K562 (cell line): ENCODE data around the gene ZNF839. TPM values are rescaled to one million over a fixed set of nuclear protein-coding genes. Genes with fewer than 3 reads are reported as not detected.

Experiments used
- AFF4 ChIP-seq: sonication (generic); formaldehyde crosslinking; IDR thresholded peaks from 2 replicates; pipeline ENCODE4 v1.8.0; 2023; ENCODE audit warnings: mild to moderate bottlenecking, missing genetic modification reagents
- CC2D1A ChIP-seq: fragments of 450-650 bp; IDR thresholded peaks from 2 replicates; pipeline ENCODE4 v1.6.1; 2017; ENCODE audit warnings: mild to moderate bottlenecking
- CTCFL ChIP-seq: IDR thresholded peaks from 2 replicates; pipeline ENCODE4 v1.6.1; 2011; ENCODE audit warnings: borderline replicate concordance, low read depth, mild to moderate bottlenecking, moderate library complexity, low read length; ENCODE audit not compliant: insufficient read depth, poor library complexity, severe bottlenecking
- KAT8 ChIP-seq: fragments of 450-650 bp; IDR thresholded peaks from 2 replicates; pipeline ENCODE4 v1.6.1; 2016; ENCODE audit warnings: low read depth, mild to moderate bottlenecking
- L3MBTL2 ChIP-seq: fragments of 450-650 bp; IDR thresholded peaks from 2 replicates; pipeline ENCODE4 v1.6.1; 2016; ENCODE audit warnings: mild to moderate bottlenecking, moderate library complexity
- LCOR ChIP-seq: sonication (generic); formaldehyde crosslinking; IDR thresholded peaks from 2 replicates; pipeline ENCODE4 v1.8.0; 2022; ENCODE audit warnings: mild to moderate bottlenecking, missing genetic modification reagents
- MNT ChIP-seq, 2 experiments: fragments of 450-650 bp; conservative IDR thresholded peaks; 2 replicates each; pipeline ENCODE4 v1.6.1; 2017; ENCODE audit warnings: mild to moderate bottlenecking in 2 of 2, moderate library complexity in 2 of 2
- MTA1 ChIP-seq: fragments of 450-650 bp; IDR thresholded peaks from 2 replicates; pipeline ENCODE4 v1.6.1; 2017; ENCODE audit warnings: borderline replicate concordance
- MYC ChIP-seq, 2 experiments: fragments of 250-450 bp in 1 of 2; sonication (Bioruptor Pico) in 1 of 2; IDR thresholded peaks; 2 replicates each; pipeline versions ENCODE4 v1.5.1 to v1.6.1; 2012 to 2021; ENCODE audit warnings: low read depth in 2 of 2, borderline replicate concordance in 1 of 2, improper control_type of control experiment in 1 of 2, low read length in 1 of 2, mild to moderate bottlenecking in 1 of 2, moderate library complexity in 1 of 2
- PTTG1 ChIP-seq: fragments of 450-650 bp; IDR thresholded peaks from 2 replicates; pipeline ENCODE4 v1.6.1; 2016; ENCODE audit warnings: low read depth, mild to moderate bottlenecking, missing genetic modification characterization, missing compliant biosample characterization
- RB1 ChIP-seq: fragments of 450-650 bp; IDR thresholded peaks from 2 replicates; pipeline ENCODE4 v1.6.1; 2017; ENCODE audit warnings: low read depth, mild to moderate bottlenecking
- SAFB ChIP-seq: fragments of 200-400 bp; formaldehyde crosslinking; IDR thresholded peaks from 2 replicates; pipeline ENCODE4 v1.6.1; 2017; ENCODE audit warnings: low read depth, low read length, borderline replicate concordance
- SMC3 ChIP-seq: conservative IDR thresholded peaks from 2 replicates; pipeline ENCODE4 v1.6.1; 2011; ENCODE audit warnings: low read depth, low read length, improper control_type of control experiment; ENCODE audit not compliant: insufficient read depth
- USF2 ChIP-seq: sonication (generic); formaldehyde crosslinking; IDR thresholded peaks from 2 replicates; pipeline ENCODE4 v1.5.0; 2020; ENCODE audit warnings: missing genetic modification reagents
- XRCC5 ChIP-seq: fragments of 200-400 bp; formaldehyde crosslinking; IDR thresholded peaks from 2 replicates; pipeline ENCODE4 v1.6.1; 2017; ENCODE audit warnings: low read depth, mild to moderate bottlenecking, low read length
- ZC3H4 ChIP-seq: sonication (generic); formaldehyde crosslinking; IDR thresholded peaks from 2 replicates; pipeline ENCODE4 v1.9.0; 2021; ENCODE audit warnings: missing genetic modification reagents, borderline replicate concordance
- ZNF511 ChIP-seq: sonication (generic); formaldehyde crosslinking; IDR thresholded peaks from 2 replicates; pipeline ENCODE4 v1.8.0; 2022; ENCODE audit warnings: mild to moderate bottlenecking, missing genetic modification reagents
- polyA plus RNA-seq, 8 experiments: library from polyadenylated mRNA; depleted of rRNA in 4 of 8; stranded (reverse) in 5 of 8; unstranded in 3 of 8; fragments of >200 nt; fragmentation: Nextera tagmentation in 2 of 8; fragmentation: Illumina TruSeq in 1 of 8; extraction: Ambion mirVana in 2 of 8; extraction: Trizol in 1 of 8; gene quantifications; 2 replicates each; pipeline versions ENCODE4 v1.2.1 to v1.2.3, GENCODE V29; 2011 to 2014; ENCODE audit warnings: inconsistent platforms in 1 of 8, missing spikeins in 1 of 8
- total RNA-seq, 7 experiments: library from RNA; depleted of rRNA in 6 of 7; stranded (reverse); fragments of >200 nt in 6 of 7; fragmentation: Illumina TruSeq in 2 of 7; extraction: Trizol in 2 of 7; gene quantifications; 2 replicates each; pipeline versions ENCODE4 v1.2.1 to v1.2.3, GENCODE V29; 2011 to 2021; ENCODE audit warnings: low replicate concordance in 1 of 7

The ZNF839 gene
- total and polyA plus RNA-seq, 9 of the 15 experiments (the other 6 are each of a cell fraction or from before 2014, with no cell fraction given): 0.42 to 8.4 (median 5.7) TPM

- TF ChIP-seq ZC3H4 (no peak), MTA1 (peak; percentile 61; the same call in 1 of the 2 replicates), CC2D1A (peak; percentile 45; the same call in 1 of the 2 replicates), SAFB (peak; percentile 92), MYC (IDR thresholded peaks at IDR 0.05; ENCODE audit: low read depth, low read length) (peak; percentile 93), MYC (CRISPR knock-in tag; IDR thresholded peaks at IDR 0.05; ENCODE audit: borderline replicate concordance, low read depth) (no peak), CTCFL (peak; percentile 11), L3MBTL2 (peak; percentile 92), RB1 (peak; percentile 82), USF2 (CRISPR knock-in tag) (peak; percentile 76), AFF4 (CRISPR knock-in tag) (0 out of 2 replicates have a peak, but pooled peaks have one; percentile 26), ZNF511 (CRISPR knock-in tag) (no peak), SMC3 (peak; percentile 69), KAT8 (no peak), PTTG1 (no peak), MNT (conservative IDR thresholded peaks at IDR 0.05) (peak; percentile 92 to 95), XRCC5 (0 out of 2 replicates have a peak, but pooled peaks have one; percentile 59), LCOR (CRISPR knock-in tag) (0 out of 2 replicates have a peak, but pooled peaks have one; percentile 44)
Observed at GRCh38 chr14:102314242-102315011, 5.1 kb upstream of the ZNF839 start (continued).
